K562 (cell line): ENCODE data around the gene KCNA4. TPM values are rescaled to one million over a fixed set of nuclear protein-coding genes. Genes with fewer than 3 reads are reported as not detected.
"Not testable (repeated sequence)": the region's sequence is repeated elsewhere in the genome, so short reads cannot be mapped to it uniquely, and the experiment has no call there.

Source experiments
- ATAC-seq: fragments of 200-7000 bp; cut with Tn5 transposase; 3 replicates; pipeline ENCODE4 v1.9.1; 2020; ENCODE audit warnings: moderate library complexity
- BruUV-seq: library from RNA; stranded (reverse); fragments of 400-500 nt; replicated peaks from 2 replicates; lab custom pipeline; 2021; lab: Mats Ljungman, UMichigan
- CTCF ChIA-PET: fragments of 300-600 bp; formaldehyde crosslinking; extraction: SDS; loops from one replicate; lab custom pipeline; 2021; ENCODE audit warnings: low intra/inter-chr PET ratio; lab: Yijun Ruan, JAX
- POLR2A ChIA-PET: fragments of 300-600, 350-650 bp; sonication (Branson Sonifier 250); formaldehyde crosslinking; extraction: SDS; loops from one replicate; lab custom pipeline; 2021; ENCODE audit warnings: antibody characterized with exemption, inconsistent platforms; lab: Yijun Ruan, JAX
- DNase-seq, 4 experiments: peaks; one replicate each; pipeline versions ENCODE4 v3.0.0 to v3.0.0-alpha.2; 2011 to 2018; ENCODE audit warnings: low spot score in 3 of 4, mixed read lengths in 3 of 4; ENCODE audit errors: extremely low read depth in 1 of 4
- FAIRE-seq: peaks from 2 replicates; lab custom pipeline; 2011; peaks lifted over from hg19 to GRCh38; lab: Jason Lieb, UNC
- H2AFZ ChIP-seq: 2 replicates; pipeline ENCODE4 v1.6.0; 2011; ENCODE audit warnings: low read depth, low read length, control low read depth, inconsistent platforms
- H3K27ac ChIP-seq: fragments of 200-600 bp; 3 replicates; pipeline ENCODE4 v1.8.0; 2011; ENCODE audit warnings: low read depth, mild to moderate bottlenecking, control low read depth, inconsistent platforms, low read length, moderate library complexity, mixed read lengths; ENCODE audit errors: extremely low read depth
- H3K27me3 ChIP-seq, 2 experiments: fragments of 300-600 bp in 1 of 2; 2 replicates in 1 of 2; 3 replicates in 1 of 2; pipeline versions ENCODE4 v1.6.0 to v1.8.0; 2011; ENCODE audit warnings: inconsistent platforms in 2 of 2, low read length in 2 of 2, mild to moderate bottlenecking in 1 of 2, mixed read lengths in 1 of 2, moderate library complexity in 1 of 2; ENCODE audit not compliant: control insufficient read depth in 2 of 2, insufficient read depth in 2 of 2
- H3K36me3 ChIP-seq: fragments of 300-600 bp; 3 replicates; pipeline ENCODE4 v1.8.0; 2011; ENCODE audit warnings: mild to moderate bottlenecking, low read length, inconsistent platforms; ENCODE audit not compliant: control insufficient read depth, insufficient read depth
- H3K4me1 ChIP-seq, 2 experiments: fragments of 200-600 bp in 1 of 2; replicated peaks in 1 of 2; 2 replicates in 1 of 2; 3 replicates in 1 of 2; pipeline versions ENCODE4 v1.5.1 to v1.8.0; 2011; ENCODE audit warnings: inconsistent platforms in 2 of 2, low read length in 2 of 2, mild to moderate bottlenecking in 1 of 2, mixed read lengths in 1 of 2, moderate library complexity in 1 of 2; ENCODE audit not compliant: control insufficient read depth in 2 of 2, insufficient read depth in 2 of 2
- H3K4me2 ChIP-seq: 2 replicates; pipeline ENCODE4 v1.6.1; 2011; ENCODE audit warnings: low read length, control low read depth, inconsistent platforms, mixed read lengths; ENCODE audit not compliant: insufficient read depth
- H3K4me3 ChIP-seq: fragments of 200-600 bp; sonication (generic), shearing (Covaris generic); 2 replicates; pipeline ENCODE4 v1.5.1; 2016; ENCODE audit warnings: control low read depth, inconsistent platforms
- H3K79me2 ChIP-seq: fragments of 200-600 bp; 3 replicates; pipeline ENCODE4 v1.8.0; 2011; ENCODE audit warnings: low read length, inconsistent platforms; ENCODE audit not compliant: control insufficient read depth, insufficient read depth
- H3K9ac ChIP-seq, 2 experiments: 2 replicates each; pipeline versions ENCODE4 v1.6.0 to v1.6.1; 2011; ENCODE audit warnings: low read depth in 2 of 2, low read length in 2 of 2, control low read depth in 1 of 2, inconsistent platforms in 1 of 2, mild to moderate bottlenecking in 1 of 2, mixed read lengths in 1 of 2; ENCODE audit not compliant: insufficient read depth in 1 of 2
- H3K9me1 ChIP-seq: one replicate; pipeline ENCODE4 v1.6.0; 2011; ENCODE audit warnings: inconsistent platforms, mild to moderate bottlenecking, low read length, moderate library complexity; ENCODE audit not compliant: control insufficient read depth, insufficient read depth
- H3K9me3 ChIP-seq: replicated peaks from 2 replicates; pipeline ENCODE4 v1.5.1; 2011; ENCODE audit warnings: low read depth, low read length, inconsistent platforms; ENCODE audit not compliant: control insufficient read depth, insufficient read depth
- H4K20me1 ChIP-seq: replicated peaks from 2 replicates; pipeline ENCODE4 v1.6.1; 2011; ENCODE audit warnings: low read length, inconsistent platforms, mixed read lengths; ENCODE audit not compliant: control insufficient read depth, insufficient read depth
- AFF1 ChIP-seq, 2 experiments: fragments of 450-650 bp; IDR thresholded peaks; 2 replicates each; pipeline ENCODE4 v1.6.1; 2018; ENCODE audit warnings: mild to moderate bottlenecking in 2 of 2, low read depth in 1 of 2; ENCODE audit not compliant: partially characterized antibody in 2 of 2
- CBX8 ChIP-seq: fragments of 200-600 bp; sonication (generic); IDR thresholded peaks from 2 replicates; pipeline ENCODE4 v1.6.1; 2012; ENCODE audit warnings: borderline replicate concordance, mixed run types, low read depth, mild to moderate bottlenecking, moderate library complexity, mixed read lengths, low read length, control low read depth, inconsistent platforms; ENCODE audit not compliant: poor library complexity, severe bottlenecking; ENCODE audit errors: extremely low read depth
- ETS2 ChIP-seq: IDR thresholded peaks from 2 replicates; pipeline ENCODE4 v1.6.1; 2016; ENCODE audit warnings: borderline replicate concordance, missing genetic modification characterization, mild to moderate bottlenecking, moderate library complexity, missing compliant biosample characterization; ENCODE audit not compliant: poor library complexity, severe bottlenecking
- ZBTB49 ChIP-seq: sonication (generic); formaldehyde crosslinking; IDR thresholded peaks from 2 replicates; pipeline ENCODE4 v1.8.0; 2022; ENCODE audit warnings: missing genetic modification reagents, mild to moderate bottlenecking, borderline replicate concordance
- ZC3H11A ChIP-seq: IDR thresholded peaks from 2 replicates; pipeline ENCODE4 v1.6.1; 2012; ENCODE audit warnings: low read depth, low read length, improper control_type of control experiment
- WGBS: fragments of 100-300 bp; shearing (Covaris generic); methylation state at CpG from one replicate; pipeline ENCODE4 v1.1.6; 2016; ENCODE audit warnings: low coverage, mixed read lengths; ENCODE audit not compliant: insufficient coverage; ENCODE audit errors: missing lambda C conversion rate; 5-methylcytosine and 5-hydroxymethylcytosine counted together
- in situ Hi-C: fragments of 300-500 bp; cut with MboI; formaldehyde crosslinking; loops from 4 replicates; pipeline ENCODE4 v1.15.0; 2018; ENCODE audit warnings: inconsistent platforms, mixed read lengths
- intact Hi-C: fragments of 100-400 bp; cut with micrococcal nuclease; formaldehyde crosslinking; loops from 2 replicates; pipeline ENCODE4 v1.14.2; 2022
- polyA plus RNA-seq, 8 experiments: library from polyadenylated mRNA; depleted of rRNA in 4 of 8; stranded (reverse) in 5 of 8; unstranded in 3 of 8; fragments of >200 nt; fragmentation: Nextera tagmentation in 2 of 8; fragmentation: Illumina TruSeq in 1 of 8; extraction: Ambion mirVana in 2 of 8; extraction: Trizol in 1 of 8; gene quantifications; 2 replicates each; pipeline versions ENCODE4 v1.2.1 to v1.2.3, GENCODE V29; 2011 to 2014; ENCODE audit warnings: inconsistent platforms in 1 of 8, missing spikeins in 1 of 8
- total RNA-seq, 7 experiments: library from RNA; depleted of rRNA in 6 of 7; stranded (reverse); fragments of >200 nt in 6 of 7; fragmentation: Illumina TruSeq in 2 of 7; extraction: Trizol in 2 of 7; gene quantifications; 2 replicates each; pipeline versions ENCODE4 v1.2.1 to v1.2.3, GENCODE V29; 2011 to 2021; ENCODE audit warnings: low replicate concordance in 1 of 7

The KCNA4 gene
- total and polyA plus RNA-seq, 9 of the 15 experiments (the other 6 are each of a cell fraction or from before 2014, with no cell fraction given), result not detected

GRCh38 chr11:29984544-29984943 is 32.3 kb downstream of the KCNA4 start (continued):
- TF ChIP-seq AFF1 (IDR thresholded peaks at IDR 0.05; ENCODE audit: low read depth in 1 of 2, partially characterized antibody in 2 of 2), result no peak
- no peak for TF ChIP-seq ETS2

DNA sequence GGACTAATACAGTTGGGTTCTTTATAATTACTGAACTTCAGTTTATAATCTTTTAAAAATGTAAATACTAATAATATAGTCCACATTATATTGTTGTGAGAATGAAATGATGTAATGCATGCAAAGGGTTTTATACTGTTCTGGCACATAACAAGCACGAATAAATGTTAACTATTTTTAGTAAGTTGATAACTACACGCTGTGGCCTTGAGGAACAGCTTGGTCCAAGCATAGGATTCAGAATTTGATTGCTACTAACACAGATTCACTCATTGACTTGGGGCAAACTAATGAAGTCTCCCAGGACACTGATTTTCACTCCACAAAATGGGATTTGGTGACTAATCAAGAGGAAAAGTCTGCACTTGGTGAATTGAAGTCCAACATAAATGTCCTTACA is 38.3 kb downstream of the KCNA4 start:
- CTCF ChIA-PET, result no interaction called here
- TF ChIP-seq CBX8 (no peak), ZC3H11A (no peak), ZBTB49 (CRISPR knock-in tag) (no peak)
- TF ChIP-seq, all 486 proteins: peak for 0

DNA sequence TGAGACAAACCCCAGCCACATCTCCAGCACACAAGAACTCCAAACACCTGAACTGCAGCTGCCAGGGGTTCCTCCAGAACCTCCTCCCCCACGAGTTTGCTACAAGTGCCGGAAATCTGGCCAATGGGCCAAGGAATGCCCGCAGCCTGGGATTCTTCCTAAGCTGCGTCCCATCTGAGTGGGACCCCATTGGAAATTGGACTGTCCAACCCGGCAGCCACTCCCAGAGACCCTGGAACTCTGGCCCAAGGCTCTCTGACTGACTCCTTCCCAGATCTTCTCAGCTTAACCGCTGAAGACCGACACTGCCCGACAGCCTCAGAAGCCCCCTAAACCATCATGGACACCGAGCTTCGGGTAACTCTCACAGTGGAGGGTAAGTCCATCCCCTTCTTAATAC is 41.2 kb downstream of the KCNA4 start:
- intact Hi-C loops, H3K27me3 ChIP-seq, H3K9me1 ChIP-seq, FAIRE-seq, H3K79me2 ChIP-seq, H3K27ac ChIP-seq, H4K20me1 ChIP-seq, CTCF ChIA-PET, POLR2A ChIA-PET, H3K4me2 ChIP-seq, ATAC-seq, H3K9me3 ChIP-seq, H3K4me1 ChIP-seq, in situ Hi-C loops, H3K36me3 ChIP-seq, H2AFZ ChIP-seq, DNase-seq, H3K9ac ChIP-seq, H3K4me3 ChIP-seq, BruUV-seq: not testable (repeated sequence)
- WGBS, result 0% methylated on average over 9 of the region's 10 CpGs

More for the DNA sequence above, 38.3 kb downstream of the KCNA4 start:
- Histone ChIP-seq H3K79me2 (no peaks in the 10 kb centered on the region), H4K20me1 (no peaks in the 10 kb centered on the region), H3K27ac (no peak overlapping the region), H3K27me3 (no peaks in the 10 kb centered on the region), H3K4me3 (no peak overlapping the region), H3K4me1 (no peaks in the 10 kb centered on the region), H2AFZ (no peak overlapping the region), H3K36me3 (no peaks in the 10 kb centered on the region), H3K4me2 (no peak overlapping the region), H3K9ac (no peak overlapping the region), H3K9me3 (no peaks in the 10 kb centered on the region), H3K9me1 (no peaks in the 10 kb centered on the region)
- FAIRE-seq (no peak), ATAC-seq (no peak), DNase-seq (no peak)
- 0% methylated on average over 2 of the region's 2 CpGs for WGBS
- POLR2A ChIA-PET, result no interaction called here
- intact Hi-C loops (no loop called here), in situ Hi-C loops (no loop called here)
- BruUV-seq, result no TSS peak
